ENCODE data around the gene LCN1. TPM values are rescaled to one million over a fixed set of nuclear protein-coding genes. Genes with fewer than 3 reads are reported as not detected.

Gene LCN1
- total and polyA plus RNA-seq, 2 of the 8 experiments (the other 6 are each of a cell fraction or from before 2014, with no cell fraction given) = not detected

DNA sequence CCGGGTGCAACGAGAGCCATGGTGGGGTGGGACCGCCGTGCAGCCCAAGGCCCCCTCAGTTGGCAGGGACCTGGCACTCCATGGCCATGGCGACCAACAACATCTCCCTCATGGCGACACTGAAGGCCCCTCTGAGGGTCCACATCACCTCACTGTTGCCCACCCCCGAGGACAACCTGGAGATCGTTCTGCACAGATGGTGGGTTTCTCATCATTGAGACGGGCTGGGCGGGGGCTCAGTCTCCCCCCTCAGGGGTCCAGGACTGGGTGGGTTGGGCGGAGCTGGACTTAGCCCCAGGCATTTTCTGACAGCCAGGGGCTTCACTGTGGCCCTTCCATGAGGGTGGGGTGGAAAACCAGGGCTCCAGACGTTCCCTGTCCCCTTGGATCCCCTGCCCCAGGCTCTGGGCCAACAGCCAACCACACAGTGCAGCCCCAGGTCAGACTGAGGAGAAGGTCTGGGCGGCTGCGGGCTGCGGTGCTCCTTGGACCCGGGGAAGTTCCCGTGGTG is 41.0 kb downstream of the LCN1 start:
- FAIRE-seq (no peak), DNase-seq (ENCODE audit: low read depth in 1 of 2, low spot score in 2 of 2) (no peak)
- H3K27ac ChIP-seq (ENCODE audit: low read depth, low read length) = no peak overlapping the region
- H3K79me2 ChIP-seq (ENCODE audit: control insufficient read depth in 1 of 2, insufficient read depth in 2 of 2, low read length in 2 of 2) = no peaks in the 10 kb centered on the region
- no peaks in the 10 kb centered on the region for H4K20me1 ChIP-seq (replicated peaks in 1 of 2; ENCODE audit: control insufficient read depth in 1 of 2, insufficient read depth in 2 of 2, low read length in 2 of 2)
- no peak overlapping the region for H4K8ac ChIP-seq (ENCODE audit: extremely low read depth, insufficient read depth, low read length)
- no peak overlapping the region for H3K9ac ChIP-seq (replicated peaks in 1 of 4; ENCODE audit: extremely low read depth in 1 of 4, low read depth in 3 of 4, low read length in 3 of 4)
- no peak overlapping the region for H3K4me3 ChIP-seq (ENCODE audit: extremely low read depth in 1 of 4, insufficient read depth in 2 of 4, low read depth in 3 of 4, low read length in 4 of 4)
- no peak overlapping the region for H2AK5ac ChIP-seq (ENCODE audit: low read depth, low read length)
- H2BK15ac ChIP-seq (ENCODE audit: low read length) = no peak overlapping the region
- no peaks in the 10 kb centered on the region for H3K79me1 ChIP-seq (ENCODE audit: low read depth, low read length)
- no peak overlapping the region for H3K14ac ChIP-seq (ENCODE audit: insufficient read length)
- H2AFZ ChIP-seq (ENCODE audit: low read length) = no peak overlapping the region
- no peak overlapping the region for H2BK12ac ChIP-seq (ENCODE audit: low read depth, low read length)
- no peak overlapping the region for H2BK20ac ChIP-seq (ENCODE audit: low read length)
- no peak overlapping the region for H4K5ac ChIP-seq (ENCODE audit: insufficient read length, low read depth, low read length)
- CTCF ChIA-PET (ENCODE audit: partially characterized antibody) = no interaction called here
- H3K23me2 ChIP-seq (ENCODE audit: low read depth, low read length) = no peaks in the 10 kb centered on the region; the same call in 1 of the 2 replicates
- H3K9me3 ChIP-seq (ENCODE audit: insufficient read depth in 2 of 2, low read depth in 1 of 2, low read length in 1 of 2) = no peaks in the 10 kb centered on the region
- H3K23ac ChIP-seq (ENCODE audit: insufficient read length) = no peak overlapping the region
- H2BK120ac ChIP-seq (replicated peaks; ENCODE audit: low read depth, low read length) = no peak overlapping the region
- no peak overlapping the region for H2BK5ac ChIP-seq (ENCODE audit: low read depth, low read length)
- H3K18ac ChIP-seq (ENCODE audit: extremely low read depth, low read length) = no peak overlapping the region
- POLR2A ChIA-PET (ENCODE audit: partially characterized antibody) = no interaction called here
- TF ChIP-seq EZH2 (IDR thresholded peaks at IDR 0.05; ENCODE audit: low read depth, low read length, severe bottlenecking) (no peak), NANOG (IDR thresholded peaks at IDR 0.05; ENCODE audit: insufficient read depth, low read depth, low read length, poor library complexity, severe bottlenecking) (no peak), TBP (IDR thresholded peaks at IDR 0.05; ENCODE audit: low read depth, low read length) (no peak), BRCA1 (IDR thresholded peaks at IDR 0.05; ENCODE audit: low read depth, low read length) (no peak)
- TF ChIP-seq, protein P1, sequence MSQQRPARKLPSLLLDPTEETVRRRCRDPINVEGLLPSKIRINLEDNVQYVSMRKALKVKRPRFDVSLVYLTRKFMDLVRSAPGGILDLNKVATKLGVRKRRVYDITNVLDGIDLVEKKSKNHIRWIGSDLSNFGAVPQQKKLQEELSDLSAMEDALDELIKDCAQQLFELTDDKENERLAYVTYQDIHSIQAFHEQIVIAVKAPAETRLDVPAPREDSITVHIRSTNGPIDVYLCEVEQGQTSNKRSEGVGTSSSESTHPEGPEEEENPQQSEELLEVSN (IDR thresholded peaks at IDR 0.05) = no peak
- TF ChIP-seq, protein P2, sequence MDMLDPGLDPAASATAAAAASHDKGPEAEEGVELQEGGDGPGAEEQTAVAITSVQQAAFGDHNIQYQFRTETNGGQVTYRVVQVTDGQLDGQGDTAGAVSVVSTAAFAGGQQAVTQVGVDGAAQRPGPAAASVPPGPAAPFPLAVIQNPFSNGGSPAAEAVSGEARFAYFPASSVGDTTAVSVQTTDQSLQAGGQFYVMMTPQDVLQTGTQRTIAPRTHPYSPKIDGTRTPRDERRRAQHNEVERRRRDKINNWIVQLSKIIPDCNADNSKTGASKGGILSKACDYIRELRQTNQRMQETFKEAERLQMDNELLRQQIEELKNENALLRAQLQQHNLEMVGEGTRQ (IDR thresholded peaks at IDR 0.05; ENCODE audit: low read length) = no peak
- no peak overlapping the region for H3K56ac ChIP-seq (replicated peaks; ENCODE audit: insufficient read length, low read depth, low read length)
- no peaks in the 10 kb centered on the region for H3K27me3 ChIP-seq (replicated peaks in 1 of 4; ENCODE audit: control insufficient read depth in 3 of 4, extremely low read depth in 1 of 4, insufficient read depth in 3 of 4, low read length in 3 of 4)
- H3K36me3 ChIP-seq (ENCODE audit: control insufficient read depth in 2 of 4, insufficient read depth in 4 of 4, low read length in 3 of 4) = no peaks in the 10 kb centered on the region
- no peak overlapping the region for H3K4ac ChIP-seq (replicated peaks; ENCODE audit: insufficient read length, low read depth, low read length)
- no peak overlapping the region for H4K91ac ChIP-seq (replicated peaks; ENCODE audit: insufficient read length, low read length)
- WGBS, 2 experiments (ENCODE audit: extremely low coverage in 1 of 2, insufficient coverage in 1 of 2, insufficient read length in 1 of 2, insufficient replicate concordance in 2 of 2, low coverage in 1 of 2, low lambda C conversion rate in 2 of 2, missing lambda C conversion rate in 1 of 2) = 95% methylated on average over 16 of the region's 17 CpGs; no CpG with 5 or more reads in 1 of the 2 experiments
- no peaks in the 10 kb centered on the region; a peak in 1 of 7 replicates for H3K4me1 ChIP-seq (replicated peaks in 1 of 4; ENCODE audit: control insufficient read depth in 3 of 4, insufficient read depth in 4 of 4, low read length in 3 of 4)
- H3K4me2 ChIP-seq (ENCODE audit: insufficient read depth in 1 of 2, low read depth in 2 of 2, low read length in 2 of 2) = no peak overlapping the region

Measured in H1 (cell line).